Measurements from ENCODE around the gene TBC1D22A.

TBC1D22A gene

DNA sequence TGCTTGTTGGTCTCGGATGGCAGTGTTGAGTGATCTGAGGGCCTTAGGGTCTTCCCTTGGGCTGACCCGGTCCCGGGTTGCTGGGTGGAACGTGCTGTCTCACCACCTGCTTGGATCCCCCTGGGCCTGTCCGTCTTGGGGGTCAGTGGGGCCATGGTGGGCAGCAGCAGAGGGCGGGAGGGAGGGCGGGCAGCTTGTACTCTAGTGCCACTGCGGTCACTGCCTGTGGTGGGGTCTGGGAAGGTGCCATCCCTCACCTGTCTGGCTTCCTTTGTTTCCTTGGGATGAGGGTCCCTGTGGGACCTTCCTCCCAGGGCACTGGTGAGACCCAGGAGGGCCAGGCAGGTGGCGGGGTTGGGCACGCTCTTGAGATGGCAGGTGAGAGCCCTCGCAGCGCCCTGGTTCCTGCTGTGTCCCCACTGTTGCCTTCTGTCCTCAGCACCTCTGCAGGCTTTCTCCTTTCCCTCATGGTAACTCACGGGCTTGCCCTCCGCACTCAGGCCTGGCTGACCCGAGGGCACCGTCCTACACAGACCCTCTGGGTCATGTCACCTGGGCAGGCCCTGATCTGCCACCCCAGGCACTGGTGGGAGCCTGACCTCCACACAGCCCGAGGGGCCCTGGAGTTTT lies 34.2 kb downstream of the TBC1D22A start:
- TF ChIP-seq, protein P1, sequence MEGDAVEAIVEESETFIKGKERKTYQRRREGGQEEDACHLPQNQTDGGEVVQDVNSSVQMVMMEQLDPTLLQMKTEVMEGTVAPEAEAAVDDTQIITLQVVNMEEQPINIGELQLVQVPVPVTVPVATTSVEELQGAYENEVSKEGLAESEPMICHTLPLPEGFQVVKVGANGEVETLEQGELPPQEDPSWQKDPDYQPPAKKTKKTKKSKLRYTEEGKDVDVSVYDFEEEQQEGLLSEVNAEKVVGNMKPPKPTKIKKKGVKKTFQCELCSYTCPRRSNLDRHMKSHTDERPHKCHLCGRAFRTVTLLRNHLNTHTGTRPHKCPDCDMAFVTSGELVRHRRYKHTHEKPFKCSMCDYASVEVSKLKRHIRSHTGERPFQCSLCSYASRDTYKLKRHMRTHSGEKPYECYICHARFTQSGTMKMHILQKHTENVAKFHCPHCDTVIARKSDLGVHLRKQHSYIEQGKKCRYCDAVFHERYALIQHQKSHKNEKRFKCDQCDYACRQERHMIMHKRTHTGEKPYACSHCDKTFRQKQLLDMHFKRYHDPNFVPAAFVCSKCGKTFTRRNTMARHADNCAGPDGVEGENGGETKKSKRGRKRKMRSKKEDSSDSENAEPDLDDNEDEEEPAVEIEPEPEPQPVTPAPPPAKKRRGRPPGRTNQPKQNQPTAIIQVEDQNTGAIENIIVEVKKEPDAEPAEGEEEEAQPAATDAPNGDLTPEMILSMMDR (IDR thresholded peaks at IDR 0.05; ENCODE audit: extremely low read depth, missing control alignments): no peak
- no peak for DNase-seq (ENCODE audit: low spot score)

GRCh38 chr22:46797355-46797754 lies 34.9 kb downstream of the TBC1D22A start:
- DNase-seq (ENCODE audit: low spot score): no peak

GRCh38 chr22:46798041-46798365 lies 35.6 kb downstream of the TBC1D22A start:
- TF ChIP-seq, protein P1 (IDR thresholded peaks at IDR 0.05; ENCODE audit: extremely low read depth, missing control alignments): no peak
- no peak for DNase-seq (ENCODE audit: low spot score)

More at GRCh38 chr22:46797355-46797754, 34.9 kb downstream of the TBC1D22A start:
- TF ChIP-seq, protein P1 (IDR thresholded peaks at IDR 0.05; ENCODE audit: extremely low read depth, missing control alignments): no peak

DNA sequence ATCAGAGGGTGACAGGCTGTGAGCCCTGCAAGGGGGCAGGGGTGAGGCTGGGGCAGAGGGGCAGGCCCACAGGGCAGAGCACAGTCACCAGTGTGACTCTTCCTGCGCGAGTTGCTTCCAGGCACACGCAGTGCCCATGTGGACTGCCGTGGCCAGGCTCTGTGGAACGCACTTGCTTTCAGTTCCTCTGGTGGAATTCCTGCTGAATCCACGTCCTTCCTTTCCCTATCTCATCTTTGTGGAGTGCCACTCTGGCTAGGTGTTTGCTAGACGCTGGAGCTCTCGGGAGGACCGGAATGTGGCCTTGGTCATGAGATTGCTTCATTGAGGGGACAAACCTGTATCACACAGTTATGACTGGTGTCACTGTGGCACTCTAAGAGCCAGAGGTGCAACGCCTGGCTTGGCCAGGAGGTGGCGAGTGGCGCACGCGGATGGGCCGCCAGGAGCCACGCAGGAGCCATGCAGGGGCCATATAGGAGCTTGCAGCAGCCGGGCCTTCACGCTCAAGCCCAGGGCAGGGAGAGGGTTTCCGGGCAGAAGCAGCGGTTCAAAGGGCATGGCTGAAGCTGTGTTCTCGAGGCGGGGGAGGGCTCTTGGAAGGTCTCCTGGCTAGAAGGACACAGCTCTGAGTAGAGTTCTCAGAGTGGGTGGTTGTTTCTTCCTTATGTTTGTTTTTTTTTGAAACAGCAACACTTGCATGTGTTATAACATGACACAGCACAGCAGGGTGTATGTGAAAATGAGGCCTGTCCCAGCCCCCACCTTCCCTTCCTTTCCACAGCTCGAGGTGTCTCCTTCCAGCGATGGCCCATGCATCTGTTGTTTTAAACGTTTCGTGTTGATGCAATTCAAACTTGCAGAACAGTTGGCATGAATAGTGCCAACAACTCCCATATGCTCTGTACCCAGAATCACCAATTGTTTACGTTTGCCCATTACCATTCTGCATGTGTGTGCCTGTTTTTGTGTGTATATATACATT lies 36.2 kb downstream of the TBC1D22A start:
- peak; percentile 83 for DNase-seq (ENCODE audit: low spot score)
- TF ChIP-seq, protein P1 (IDR thresholded peaks at IDR 0.05; ENCODE audit: extremely low read depth, missing control alignments): peak; percentile 90

- DNase-seq (ENCODE audit: low spot score): no peak
- TF ChIP-seq, protein P1 (IDR thresholded peaks at IDR 0.05; ENCODE audit: extremely low read depth, missing control alignments): no peak
Measured at GRCh38 chr22:46799626-46800025, 37.2 kb downstream of the TBC1D22A start.

DNA sequence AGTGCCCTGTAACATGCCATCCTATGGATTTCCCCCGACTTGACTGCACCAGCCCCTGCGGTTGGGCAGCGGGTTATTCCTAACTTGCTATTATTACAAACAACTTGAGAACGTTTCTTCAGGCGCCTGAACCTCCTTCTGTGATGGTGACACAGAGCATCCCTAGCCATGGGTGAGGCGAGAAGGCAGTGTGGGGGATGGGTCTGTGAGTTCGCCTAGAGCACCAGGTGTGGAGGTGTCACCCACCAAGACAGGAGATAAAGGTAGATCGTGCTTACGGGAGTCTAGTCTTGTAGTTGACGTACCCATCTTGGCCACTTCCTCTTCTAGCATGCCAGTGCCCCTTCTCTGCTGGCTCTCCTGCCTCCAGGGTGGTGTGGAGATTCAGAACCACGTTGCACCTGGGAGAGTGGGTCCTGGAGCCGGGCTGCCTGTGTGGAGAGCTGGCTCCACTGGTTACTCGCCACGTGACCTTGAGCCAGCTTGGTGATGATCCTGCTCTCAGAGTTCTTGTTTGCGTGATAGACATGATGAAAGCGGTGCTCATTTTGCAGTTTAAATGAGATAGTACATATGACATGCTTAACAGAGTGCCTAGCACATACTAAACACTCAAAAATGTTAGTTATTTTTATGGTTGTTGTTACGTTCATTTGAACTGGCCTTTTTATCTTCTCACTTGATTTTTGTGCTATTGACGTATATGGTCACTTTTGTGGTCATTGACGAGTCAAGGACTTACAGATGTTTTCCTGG lies 37.8 kb downstream of the TBC1D22A start:
- no peak for DNase-seq (ENCODE audit: low spot score)
- TF ChIP-seq, protein P1 (IDR thresholded peaks at IDR 0.05; ENCODE audit: extremely low read depth, missing control alignments): no peak
